IPS DF 4.7 (cell line): ENCODE measurements around the gene DOCK4.
"Not testable (repeated sequence)": the region's sequence is repeated elsewhere in the genome, so short reads cannot be mapped to it uniquely, and the experiment has no call there.

Experiments
- DNase-seq: peaks from one replicate; pipeline ENCODE4 v3.0.0-alpha.2; 2013; ENCODE audit warnings: low spot score; ENCODE audit errors: extremely low read depth

Gene DOCK4

GRCh38 chr7:112206238-112206990 is at the start of gene DOCK4, which contains the start of gene ZNF277:
TSS of gene DOCK4 (minus strand) at chr7:112206399. CDS start at chr7:112206138, 261 bp downstream.
TSS of gene ZNF277 (plus strand) at chr7:112206695. CDS start at chr7:112206717, 22 bp downstream.
- DNase-seq, result peak; percentile 82

DNA sequence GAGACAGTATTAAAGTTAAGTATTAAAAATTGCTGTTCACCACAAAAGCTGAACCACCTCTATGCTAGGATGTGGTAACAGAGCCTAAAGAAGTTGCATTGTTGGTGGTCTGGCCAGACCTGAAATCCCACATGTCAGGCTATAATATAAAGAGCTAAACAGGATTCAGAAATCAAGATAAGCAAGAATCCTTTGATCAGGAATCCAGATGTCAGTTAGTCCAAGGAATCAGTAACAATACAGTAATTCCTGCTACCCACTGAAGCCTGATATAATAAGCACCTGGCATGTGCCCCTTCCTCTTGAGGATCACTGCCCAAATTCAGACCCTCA is 49.2 kb upstream of the DOCK4 start:
- no peak for DNase-seq

GRCh38 chr7:112254709-112255387 is 48.6 kb upstream of the DOCK4 start:
- no peak for DNase-seq

DNA sequence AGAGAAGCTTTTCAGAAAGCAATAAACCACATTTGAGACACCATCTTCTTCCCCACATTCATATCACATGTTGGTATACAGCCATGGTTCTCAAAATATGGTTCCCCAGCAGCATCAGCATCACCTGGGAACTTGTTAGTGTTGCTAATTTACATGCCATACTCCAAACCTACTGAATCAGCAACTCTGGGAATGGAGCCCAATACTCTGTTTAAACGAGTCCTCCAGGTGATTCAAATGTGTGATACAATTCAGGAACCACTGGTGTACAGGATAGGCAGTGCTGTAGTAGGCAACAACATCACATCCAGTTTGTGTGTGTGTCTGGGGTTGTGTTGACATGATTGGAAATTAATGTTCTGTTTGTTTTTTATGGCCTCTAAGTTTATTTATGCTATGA is 48.0 kb upstream of the DOCK4 start:
- DNase-seq, result no peak

DNA sequence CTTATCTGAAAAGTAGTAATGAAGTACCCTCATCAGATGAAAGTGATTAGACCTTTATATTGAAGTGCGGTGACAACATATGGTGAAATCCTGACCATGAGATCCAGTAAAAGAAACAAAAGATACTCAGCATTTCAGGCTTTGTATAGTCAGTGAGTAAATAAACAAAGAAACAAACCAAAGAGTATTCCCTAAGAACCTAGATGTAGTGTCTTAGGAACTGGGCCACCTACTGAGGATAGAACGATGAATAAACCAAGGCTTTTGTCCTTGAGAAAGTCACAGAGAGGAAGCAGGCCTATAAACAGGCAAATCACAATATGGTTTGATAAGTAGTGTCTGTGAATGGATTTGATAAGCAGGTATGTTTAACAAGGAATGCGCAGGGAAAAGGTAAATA is 46.5 kb upstream of the DOCK4 start:
- no peak for DNase-seq

- no peak for DNase-seq
Measured at GRCh38 chr7:112252141-112252540, 45.9 kb upstream of the DOCK4 start.

DNA sequence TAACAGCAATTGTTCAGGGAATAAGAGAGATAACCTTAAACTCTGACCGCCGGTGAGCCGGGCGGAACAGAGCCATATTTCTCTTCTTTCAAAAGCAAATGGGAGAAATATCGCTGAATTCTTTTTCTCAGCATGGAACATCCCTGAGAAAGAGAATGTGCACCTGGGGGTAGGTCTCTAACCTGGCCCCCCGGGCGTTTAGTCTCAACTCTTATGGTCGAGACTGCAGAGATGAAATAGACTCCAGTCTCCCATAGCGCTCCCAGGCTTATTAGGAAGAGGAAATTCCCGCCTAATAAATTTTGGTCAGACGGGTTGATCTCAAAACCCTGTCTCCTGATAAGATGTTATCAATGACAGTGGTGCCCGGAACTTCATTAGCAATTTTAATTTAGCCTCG is 43.8 kb upstream of the DOCK4 start:
- DNase-seq, result not testable (repeated sequence)

GRCh38 chr7:112248598-112248997 is 42.4 kb upstream of the DOCK4 start:
- no peak for DNase-seq

GRCh38 chr7:112238852-112239610 is 32.8 kb upstream of the DOCK4 start:
- no peak for DNase-seq

DNA sequence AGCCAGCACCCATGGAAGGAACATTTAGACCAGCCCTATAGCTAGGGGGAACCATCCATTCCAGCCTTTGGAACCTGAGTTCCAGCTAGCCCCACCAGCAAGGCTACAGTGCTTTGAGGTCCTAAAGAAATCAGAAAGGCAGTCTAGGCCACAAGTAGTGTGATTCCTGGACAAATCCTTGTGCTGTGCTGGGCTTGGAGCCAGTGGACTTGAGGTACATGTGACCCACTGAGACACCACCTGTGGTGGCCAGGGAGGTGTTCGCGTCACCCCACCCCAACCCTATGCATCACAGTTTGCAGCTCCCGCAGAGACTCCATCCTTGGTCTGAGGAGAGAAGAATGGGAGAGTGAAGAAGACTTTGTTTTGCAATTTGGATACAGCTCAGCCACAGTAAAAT is 32.1 kb upstream of the DOCK4 start:
- DNase-seq, result no peak

DNA sequence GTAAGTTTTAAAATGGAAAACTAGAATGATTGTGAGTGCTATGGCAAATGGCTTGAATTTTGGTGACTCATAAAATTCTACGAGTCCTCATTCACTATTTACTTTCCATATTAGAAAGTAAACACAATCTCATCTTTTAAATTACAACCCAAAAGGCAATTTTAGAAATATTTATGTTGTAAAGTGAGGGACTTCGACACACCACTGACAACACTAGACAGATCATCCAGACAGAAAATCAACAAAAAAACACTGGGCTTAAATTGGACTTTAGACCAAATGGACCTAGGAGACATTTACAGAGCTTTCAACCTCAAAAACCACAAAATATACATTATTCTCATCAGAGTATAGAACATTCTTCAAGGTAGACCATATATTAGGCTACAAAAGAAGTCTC is 30.4 kb upstream of the DOCK4 start:
- DNase-seq, result no peak

GRCh38 chr7:112234147-112234546 is 27.9 kb upstream of the DOCK4 start:
- no peak for DNase-seq

- no peak for DNase-seq
Measured at GRCh38 chr7:112233048-112233697, 27.0 kb upstream of the DOCK4 start.

DNA sequence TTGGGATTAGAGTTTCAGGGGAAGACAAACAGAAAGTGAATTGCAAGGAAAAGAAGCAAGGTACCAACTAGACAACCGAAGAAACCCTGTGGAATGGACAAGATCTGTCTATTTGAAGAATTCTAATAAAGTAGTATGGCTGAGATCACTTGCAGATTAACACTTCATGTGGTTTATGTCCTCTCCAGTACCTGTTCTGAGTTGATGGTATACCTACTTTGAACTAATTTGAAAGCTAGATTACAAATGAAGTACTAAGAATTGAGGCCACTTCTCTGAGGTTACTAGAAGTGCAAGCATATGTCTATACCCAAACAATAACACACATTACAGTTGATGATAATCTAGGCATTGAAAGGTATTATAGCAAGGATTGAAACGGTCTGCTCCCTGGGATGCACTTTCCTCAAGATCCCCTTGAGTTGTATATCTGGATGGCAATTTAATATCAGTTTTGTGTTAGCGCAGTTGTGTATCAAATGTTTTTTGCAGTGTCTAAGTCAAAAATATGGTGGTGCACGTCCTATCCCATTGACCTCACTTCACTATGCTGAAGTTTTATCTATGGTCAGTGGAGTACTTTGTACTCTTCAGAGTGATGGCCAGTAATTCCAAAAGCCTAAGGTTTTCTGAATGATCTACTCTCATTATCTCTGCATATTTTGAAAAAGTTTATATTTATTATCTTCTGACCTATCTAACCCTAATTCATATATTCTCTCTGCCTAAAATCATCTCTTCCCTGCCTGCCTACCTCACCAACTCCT is 26.2 kb upstream of the DOCK4 start:
- DNase-seq, result no peak

DNA sequence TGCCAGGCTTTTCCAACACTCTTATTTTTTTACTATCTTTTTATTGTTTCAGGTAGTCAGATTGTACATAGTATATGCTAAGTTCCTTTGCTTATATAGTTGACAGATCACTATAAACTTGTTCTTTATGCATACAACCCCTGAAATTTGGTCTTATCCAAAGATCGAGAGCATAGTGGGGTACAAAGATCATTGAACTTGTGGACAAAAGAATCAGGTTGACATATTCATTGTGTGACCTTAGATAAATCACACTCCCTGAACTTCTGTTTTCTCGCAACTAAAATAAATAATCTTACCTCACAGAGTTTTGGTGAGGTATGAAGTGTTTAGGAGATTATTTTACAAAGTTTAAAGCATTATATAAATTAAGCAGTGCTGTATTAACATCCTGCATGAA is 22.4 kb upstream of the DOCK4 start:
- DNase-seq, result no peak

DNA sequence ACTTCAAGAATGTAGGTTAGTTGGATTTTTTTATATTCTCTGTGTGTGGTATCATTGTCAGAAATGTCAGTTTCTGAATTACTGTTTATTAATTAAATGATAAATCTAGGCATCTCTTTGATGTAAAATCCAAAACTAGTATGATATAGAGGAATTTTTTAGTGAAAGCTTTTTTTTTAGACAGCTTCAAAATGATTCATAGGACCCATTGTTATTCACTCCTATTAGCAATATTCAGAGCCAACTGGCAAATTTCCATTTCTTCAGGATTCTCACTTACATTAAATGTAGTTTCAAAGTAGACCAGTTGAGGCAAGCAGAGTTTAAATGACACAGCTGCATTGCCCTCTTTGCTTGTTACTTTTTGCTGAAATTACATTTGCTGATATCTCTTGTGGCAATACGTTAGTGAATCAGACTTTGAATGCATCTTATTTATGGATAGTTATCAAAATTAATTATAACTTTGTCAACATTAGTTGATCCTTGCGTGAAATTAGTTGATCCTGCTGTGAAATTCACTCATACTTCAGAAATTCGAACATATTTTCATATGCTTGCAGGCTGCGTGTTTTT is 20.6 kb upstream of the DOCK4 start:
- no peak for DNase-seq

- no peak for DNase-seq
Measured at GRCh38 chr7:112225006-112225405, 18.8 kb upstream of the DOCK4 start.

DNA sequence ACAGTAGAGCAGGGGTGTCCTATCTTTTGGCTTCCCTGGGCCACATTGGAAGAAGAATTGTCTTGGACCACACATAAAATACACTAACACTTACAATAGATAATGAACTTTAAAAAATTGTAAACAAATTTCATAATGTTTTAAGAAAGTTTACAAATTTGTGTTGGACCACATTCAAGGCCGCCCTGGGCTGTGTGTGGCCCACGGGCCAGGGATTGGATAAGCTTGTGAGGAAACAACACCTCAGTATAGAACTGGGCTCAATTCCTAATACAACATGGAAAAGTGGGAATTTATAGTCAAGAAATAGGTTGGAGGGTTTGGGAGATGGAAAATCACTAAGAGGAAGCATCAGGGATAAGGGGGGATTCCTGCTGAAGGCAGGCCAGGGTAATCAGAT is 18.0 kb upstream of the DOCK4 start:
- no peak for DNase-seq

- DNase-seq, result no peak
Measured at GRCh38 chr7:112223310-112223709, 17.1 kb upstream of the DOCK4 start.

- DNase-seq, result no peak
Measured at GRCh38 chr7:112220877-112221434, 14.8 kb upstream of the DOCK4 start.
